Stimulated activated naive B cell treated with anti-CD40 and anti-IgM and Interleukin-4, amounts not matched to agents 10 μg/mL and 1 μg/mL and 100 μg/mL, for 72 hours (primary cell): ENCODE data around the gene HCCS.

ENCODE experiments used
- ATAC-seq, 2 donors: fragments of 150-1000 bp; cut with Tn5 transposase; replicated peaks; 2 replicates each; pipeline ENCODE4 v1.10.0; 2021; ENCODE audit warnings: moderate library complexity in 1 of 2
- DNase-seq: peaks from one replicate; pipeline ENCODE4 v3.0.0; 2021
- H3K27ac Mint-ChIP-seq: one replicate; pipeline ENCODE4 v1.8.0; 2022; ENCODE audit warnings: mild to moderate bottlenecking, mixed read lengths
- H3K27me3 Mint-ChIP-seq, 2 donors: one replicate each; pipeline ENCODE4 v1.8.0; 2022; ENCODE audit warnings: mixed read lengths in 2 of 2
- H3K36me3 Mint-ChIP-seq, 2 donors: one replicate each; pipeline ENCODE4 v1.8.0; 2022; ENCODE audit warnings: mixed read lengths in 2 of 2, mild to moderate bottlenecking in 1 of 2
- H3K4me1 Mint-ChIP-seq, 2 donors: one replicate each; pipeline ENCODE4 v1.8.0; 2022; ENCODE audit warnings: mixed read lengths in 2 of 2, mild to moderate bottlenecking in 1 of 2
- H3K4me3 Mint-ChIP-seq, 2 donors: one replicate each; pipeline ENCODE4 v1.8.0; 2022; ENCODE audit warnings: mild to moderate bottlenecking in 2 of 2, mixed read lengths in 2 of 2, moderate library complexity in 1 of 2
- H3K9me3 Mint-ChIP-seq, 2 donors: one replicate each; pipeline ENCODE4 v1.8.0; 2022; ENCODE audit warnings: mixed read lengths in 2 of 2, mild to moderate bottlenecking in 1 of 2

HCCS gene

DNA sequence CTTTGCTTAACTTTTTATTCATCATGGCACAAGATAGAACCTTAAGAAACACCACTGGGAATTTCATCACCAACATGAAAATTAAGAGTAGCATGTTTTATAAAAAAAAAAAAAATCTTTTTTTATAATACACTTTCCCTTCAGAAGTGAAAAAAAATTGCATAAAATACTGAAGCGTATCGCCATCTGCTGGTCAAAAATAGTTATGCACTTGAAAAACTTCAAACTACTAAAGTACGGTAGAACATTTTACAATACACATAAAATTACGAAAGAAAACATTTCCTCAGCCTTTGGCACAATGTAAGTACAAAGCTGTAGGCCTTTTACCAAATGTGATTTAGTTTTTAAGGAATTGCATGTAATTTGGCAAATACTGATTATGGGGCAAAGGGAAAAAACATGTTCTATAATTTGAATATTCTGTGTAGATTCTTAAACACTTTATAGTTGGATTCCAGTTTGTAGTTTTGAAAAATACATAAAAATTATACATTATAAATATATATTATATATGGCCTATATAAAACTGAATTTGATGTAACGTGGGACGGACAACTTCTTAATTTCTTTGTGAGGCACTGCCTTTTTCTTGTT lies 26.5 kb downstream of the HCCS start:
- Mint-ChIP-seq H3K4me1 (no peaks in the 10 kb centered on the region), H3K27ac (no peak overlapping the region), H3K36me3 (peaks cover 2 to 3% of the 10 kb centered on the region in 2 donors), H3K9me3 (no peaks in the 10 kb centered on the region), H3K27me3 (peaks cover 0 to 12% of the 10 kb centered on the region in 2 donors), H3K4me3 (no peak overlapping the region)
- ATAC-seq = no peak
- no peak for DNase-seq

DNA sequence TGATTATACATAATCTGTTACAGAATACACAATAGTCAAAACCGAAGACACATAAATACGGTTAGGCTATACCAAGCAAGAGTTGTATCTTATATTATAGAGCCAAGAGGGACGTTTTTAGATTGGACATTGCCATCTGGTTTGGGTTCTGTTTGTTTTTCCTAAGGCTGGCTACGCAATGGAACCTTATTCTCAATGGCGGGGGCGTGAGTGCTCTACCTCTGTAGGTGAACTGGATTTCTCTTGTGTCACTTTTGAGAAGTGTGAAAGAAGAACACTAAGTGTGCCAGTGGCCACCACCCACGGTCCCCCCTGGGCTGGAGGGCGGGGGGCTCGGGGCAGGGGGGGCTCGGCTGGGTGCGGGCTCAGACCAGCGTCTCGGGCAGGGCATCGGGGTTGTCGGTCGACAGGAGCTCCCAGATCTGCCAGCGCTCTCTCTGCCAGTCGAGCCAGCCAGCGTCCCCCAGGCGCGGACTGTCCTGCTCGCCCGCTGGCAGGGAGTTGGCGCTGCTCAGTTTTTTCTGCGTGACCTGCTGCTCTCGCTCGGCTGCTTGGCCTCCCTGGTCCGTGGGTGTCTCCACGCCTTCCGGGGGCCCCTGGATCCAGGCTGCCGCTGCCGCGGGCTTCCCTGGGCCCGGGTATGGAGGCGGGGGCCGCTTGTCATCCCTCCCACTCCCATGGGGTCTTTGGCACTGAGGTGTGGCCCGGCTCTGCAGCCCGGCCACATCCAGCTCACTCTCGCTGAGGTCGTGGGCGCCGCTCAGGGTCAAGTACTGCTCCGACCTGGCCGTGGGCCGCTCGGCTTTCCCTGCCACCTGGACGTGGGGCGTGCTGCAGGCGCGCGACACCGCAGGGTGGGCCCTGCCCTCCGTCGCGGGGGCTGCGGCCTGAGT lies 27.6 kb downstream of the HCCS start:
- DNase-seq (no peak), ATAC-seq (no peak)
- no peak overlapping the region for H3K4me3 Mint-ChIP-seq
- no peaks in the 10 kb centered on the region for H3K4me1 Mint-ChIP-seq
- H3K27me3 Mint-ChIP-seq = peaks cover 0 to 15% of the 10 kb centered on the region in 2 donors
- H3K27ac Mint-ChIP-seq = no peak overlapping the region
- no peaks in the 10 kb centered on the region for H3K9me3 Mint-ChIP-seq
- peaks cover 2 to 3% of the 10 kb centered on the region in 2 donors for H3K36me3 Mint-ChIP-seq

GRCh38 chrX:11143931-11144678 lies 33.0 kb downstream of the HCCS start:
- no peak overlapping the region for H3K4me3 Mint-ChIP-seq
- peaks cover 0 to 24% of the 10 kb centered on the region in 2 donors for H3K27me3 Mint-ChIP-seq
- ATAC-seq = peak; percentile 68 to 87
- no peak overlapping the region for H3K27ac Mint-ChIP-seq
- peaks cover 0 to 3% of the 10 kb centered on the region in 2 donors for H3K36me3 Mint-ChIP-seq
- peaks cover 3 to 5% of the 10 kb centered on the region in 2 donors for H3K4me1 Mint-ChIP-seq
- H3K9me3 Mint-ChIP-seq = no peaks in the 10 kb centered on the region
- DNase-seq = peak; percentile 47

DNA sequence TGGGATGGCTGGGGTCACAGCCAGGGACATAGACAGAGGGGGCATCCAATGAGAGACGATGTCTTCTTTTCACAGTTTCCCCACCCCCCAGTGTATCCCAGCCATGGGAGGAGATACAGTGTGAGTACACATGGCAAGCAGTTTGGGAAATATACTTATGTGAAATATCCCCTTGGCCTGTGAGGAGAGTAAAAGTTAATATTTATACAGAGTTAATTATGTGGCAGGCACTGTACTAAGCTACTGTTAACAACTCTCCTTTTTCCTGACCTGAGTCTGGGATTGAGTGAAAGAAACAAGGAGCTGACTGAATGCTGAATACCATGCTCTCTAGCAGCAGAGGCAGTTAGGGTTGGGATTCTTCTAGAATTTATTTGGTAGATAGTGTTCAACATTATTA lies 35.3 kb downstream of the HCCS start:
- no peak for DNase-seq
- no peaks in the 10 kb centered on the region for H3K9me3 Mint-ChIP-seq

DNA sequence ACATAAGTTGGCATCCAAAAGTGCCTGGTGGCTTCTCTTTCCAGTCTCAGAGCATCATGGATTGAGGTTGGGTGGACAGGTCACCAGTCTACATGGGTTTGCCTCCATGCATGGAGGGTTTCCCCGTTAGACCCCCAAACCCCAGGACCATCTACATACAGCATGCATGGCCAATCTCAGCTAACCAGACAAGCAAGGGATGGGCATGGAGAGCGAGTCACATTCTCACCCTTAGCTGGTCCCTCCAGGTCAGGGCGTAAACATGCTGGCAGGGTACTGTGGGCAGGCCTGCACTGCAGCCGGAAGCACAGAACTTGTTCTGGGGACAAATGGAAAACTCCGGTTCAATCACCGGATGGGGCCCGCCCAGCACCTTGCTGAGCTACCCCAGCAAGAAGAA lies 37.3 kb downstream of the HCCS start:
- Mint-ChIP-seq H3K36me3 (peaks cover 0 to 3% of the 10 kb centered on the region in 2 donors), H3K4me1 (peaks cover 3 to 5% of the 10 kb centered on the region in 2 donors), H3K9me3 (no peaks in the 10 kb centered on the region), H3K27ac (peak overlapping the region; percentile 47), H3K4me3 (no peak overlapping the region), H3K27me3 (peaks cover 0 to 17% of the 10 kb centered on the region in 2 donors)
- ATAC-seq (no peak), DNase-seq (no peak)

More for the DNA sequence above, 35.3 kb downstream of the HCCS start:
- no peak overlapping the region for H3K27ac Mint-ChIP-seq
- H3K36me3 Mint-ChIP-seq = peaks cover 0 to 3% of the 10 kb centered on the region in 2 donors
- H3K4me3 Mint-ChIP-seq = no peak overlapping the region
- H3K27me3 Mint-ChIP-seq = peaks cover 0 to 17% of the 10 kb centered on the region in 2 donors
- peaks cover 3 to 5% of the 10 kb centered on the region in 2 donors for H3K4me1 Mint-ChIP-seq
- ATAC-seq = no peak

- no peak for ATAC-seq
- H3K9me3 Mint-ChIP-seq = no peaks in the 10 kb centered on the region
Measured at GRCh38 chrX:11151799-11152559, 40.8 kb downstream of the HCCS start.

GRCh38 chrX:11159149-11159548 lies 48.0 kb downstream of the HCCS start:
- H3K36me3 Mint-ChIP-seq = no peaks in the 10 kb centered on the region
- H3K27me3 Mint-ChIP-seq = no peaks in the 10 kb centered on the region
- no peak overlapping the region for H3K4me3 Mint-ChIP-seq
- no peak overlapping the region for H3K27ac Mint-ChIP-seq
- no peaks in the 10 kb centered on the region for H3K4me1 Mint-ChIP-seq
- ATAC-seq (no peak), DNase-seq (no peak)
- no peaks in the 10 kb centered on the region for H3K9me3 Mint-ChIP-seq

More at GRCh38 chrX:11151799-11152559, 40.8 kb downstream of the HCCS start:
- H3K36me3 Mint-ChIP-seq = no peaks in the 10 kb centered on the region
- H3K27ac Mint-ChIP-seq = no peak overlapping the region
- H3K4me1 Mint-ChIP-seq = no peaks in the 10 kb centered on the region
- no peak overlapping the region for H3K4me3 Mint-ChIP-seq
- H3K27me3 Mint-ChIP-seq = no peaks in the 10 kb centered on the region
- no peak for DNase-seq

DNA sequence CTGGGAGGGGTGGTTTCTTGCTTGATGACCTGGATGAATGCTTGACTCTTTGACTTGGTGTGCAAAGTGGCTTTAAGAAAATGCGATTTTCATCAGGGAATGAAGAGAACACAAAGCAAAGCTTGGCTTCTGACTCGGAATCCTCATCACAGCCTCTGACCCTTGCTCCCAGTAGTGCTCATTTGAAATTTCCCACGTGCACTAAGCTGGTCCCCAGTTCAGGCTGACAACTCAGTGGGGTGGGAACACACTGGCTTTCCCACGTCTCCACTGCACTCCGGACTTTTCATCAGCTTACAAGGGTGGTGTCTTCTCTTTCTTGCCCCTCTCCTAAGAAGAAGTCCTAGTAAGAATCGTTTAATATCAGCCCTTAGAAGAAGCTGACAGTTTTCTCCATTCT lies 53.3 kb downstream of the HCCS start:
- ATAC-seq (no peak), DNase-seq (no peak)
- Mint-ChIP-seq H3K36me3 (no peaks in the 10 kb centered on the region), H3K27ac (no peak overlapping the region), H3K4me3 (no peak overlapping the region), H3K27me3 (peaks cover 0 to 5% of the 10 kb centered on the region in 2 donors), H3K9me3 (no peaks in the 10 kb centered on the region), H3K4me1 (no peaks in the 10 kb centered on the region)

DNA sequence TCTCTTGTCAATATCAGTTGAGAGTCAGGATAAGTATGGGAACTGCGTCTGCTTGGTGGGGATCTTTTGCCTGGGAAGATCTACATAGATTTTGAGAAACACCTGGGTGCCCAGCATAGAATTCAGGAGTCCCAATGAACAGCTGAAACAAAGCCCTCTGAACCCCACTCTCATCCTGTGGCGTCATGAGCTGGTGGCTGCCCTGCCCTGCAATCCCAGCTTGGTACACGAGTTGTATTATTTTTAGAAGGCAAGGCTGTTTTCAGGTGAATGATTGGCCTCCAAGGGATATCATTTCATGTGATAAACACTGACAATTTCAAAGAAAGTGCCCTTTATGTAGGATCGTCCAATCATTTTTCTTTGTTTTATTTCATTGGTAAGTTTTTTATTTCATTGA lies 60.8 kb downstream of the HCCS start:
- no peak for ATAC-seq
- H3K36me3 Mint-ChIP-seq = no peaks in the 10 kb centered on the region
- H3K9me3 Mint-ChIP-seq = no peaks in the 10 kb centered on the region
- no peak overlapping the region for H3K4me3 Mint-ChIP-seq
- H3K27me3 Mint-ChIP-seq = peaks cover 6 to 7% of the 10 kb centered on the region in 2 donors
- no peak overlapping the region for H3K27ac Mint-ChIP-seq
- no peaks in the 10 kb centered on the region for H3K4me1 Mint-ChIP-seq
- DNase-seq = no peak

- Mint-ChIP-seq H3K27ac (no peak overlapping the region), H3K9me3 (no peaks in the 10 kb centered on the region), H3K4me3 (no peak overlapping the region), H3K27me3 (peaks cover 3 to 6% of the 10 kb centered on the region in 2 donors), H3K4me1 (no peaks in the 10 kb centered on the region), H3K36me3 (no peaks in the 10 kb centered on the region)
- DNase-seq = no peak
- no peak for ATAC-seq
Measured at GRCh38 chrX:11172415-11172814, 61.3 kb downstream of the HCCS start.
